Measurements from ENCODE around the gene CCDC183. TPM values are rescaled to one million over a fixed set of nuclear protein-coding genes. Genes with fewer than 3 reads are reported as not detected.

The CCDC183 gene
- total and polyA plus RNA-seq, 2 donors from 2014 or later = 0.88 to 3.1 TPM

DNA sequence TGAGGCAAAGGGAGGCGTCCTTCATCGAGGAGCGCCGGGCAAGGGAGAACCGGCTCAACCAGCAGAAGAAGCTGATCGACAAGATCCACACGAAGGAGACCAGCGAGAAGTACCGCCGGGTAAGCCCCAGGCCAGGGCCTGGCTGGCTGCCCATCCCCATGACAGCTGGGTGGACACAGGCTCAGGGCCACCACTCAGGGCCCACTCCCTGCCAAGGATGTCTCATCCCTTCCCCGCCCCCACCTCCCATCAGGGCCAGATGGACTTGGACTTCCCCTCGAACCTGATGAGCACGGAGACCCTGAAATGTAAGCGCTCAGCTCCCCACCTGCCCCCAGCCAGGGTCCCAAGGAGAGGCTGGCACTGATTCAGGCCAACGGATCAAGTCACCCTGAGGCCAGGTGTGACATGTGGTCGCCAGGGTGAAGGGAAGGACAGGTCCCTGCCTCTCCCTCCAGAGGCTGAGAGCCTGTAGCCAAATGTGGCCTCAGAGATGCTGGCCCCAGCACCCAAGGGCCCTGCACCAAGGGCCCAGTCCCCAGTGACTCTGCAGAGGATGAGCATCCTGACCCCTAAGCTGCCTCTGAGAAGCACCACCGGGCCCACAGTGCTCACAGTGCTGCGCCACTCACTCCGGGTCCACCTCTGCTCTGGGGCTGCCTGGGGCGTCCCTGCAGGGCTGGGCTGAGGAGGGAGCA is 8.5 kb downstream of the CCDC183 start:
- FAIRE-seq (no peak), DNase-seq (peak in 2 of 5 donors; percentile 48 to 76)
- Histone ChIP-seq H3K4me3 (ENCODE audit: low read length in 3 of 3) (no peak overlapping the region), H3K27me3 (ENCODE audit: control insufficient read depth, insufficient read depth, low read length) (no peaks in the 10 kb centered on the region), H3K9ac (ENCODE audit: low read length in 3 of 3) (no peak overlapping the region), H3K4me1 (ENCODE audit: control insufficient read depth in 2 of 3, insufficient read depth in 2 of 3, low read depth in 1 of 3, low read length in 3 of 3) (peaks cover 0 to 20% (median 6%) of the 10 kb centered on the region in 3 donors), H3K27ac (ENCODE audit: low read depth in 2 of 2, low read length in 2 of 2) (no peak overlapping the region), H3K9me3 (ENCODE audit: control insufficient read depth in 2 of 3, insufficient read depth in 1 of 3, low read length in 3 of 3) (no peaks in the 10 kb centered on the region), H3K36me3 (ENCODE audit: control insufficient read depth in 2 of 3, insufficient read depth in 3 of 3, low read length in 3 of 3) (peaks cover 0 to 5% (median 0%) of the 10 kb centered on the region in 3 donors)
- intact Hi-C loops (cut with DNase I) = no loop called here
- TF ChIP-seq, protein P1, sequence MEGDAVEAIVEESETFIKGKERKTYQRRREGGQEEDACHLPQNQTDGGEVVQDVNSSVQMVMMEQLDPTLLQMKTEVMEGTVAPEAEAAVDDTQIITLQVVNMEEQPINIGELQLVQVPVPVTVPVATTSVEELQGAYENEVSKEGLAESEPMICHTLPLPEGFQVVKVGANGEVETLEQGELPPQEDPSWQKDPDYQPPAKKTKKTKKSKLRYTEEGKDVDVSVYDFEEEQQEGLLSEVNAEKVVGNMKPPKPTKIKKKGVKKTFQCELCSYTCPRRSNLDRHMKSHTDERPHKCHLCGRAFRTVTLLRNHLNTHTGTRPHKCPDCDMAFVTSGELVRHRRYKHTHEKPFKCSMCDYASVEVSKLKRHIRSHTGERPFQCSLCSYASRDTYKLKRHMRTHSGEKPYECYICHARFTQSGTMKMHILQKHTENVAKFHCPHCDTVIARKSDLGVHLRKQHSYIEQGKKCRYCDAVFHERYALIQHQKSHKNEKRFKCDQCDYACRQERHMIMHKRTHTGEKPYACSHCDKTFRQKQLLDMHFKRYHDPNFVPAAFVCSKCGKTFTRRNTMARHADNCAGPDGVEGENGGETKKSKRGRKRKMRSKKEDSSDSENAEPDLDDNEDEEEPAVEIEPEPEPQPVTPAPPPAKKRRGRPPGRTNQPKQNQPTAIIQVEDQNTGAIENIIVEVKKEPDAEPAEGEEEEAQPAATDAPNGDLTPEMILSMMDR (IDR thresholded peaks at IDR 0.05; ENCODE audit: borderline replicate concordance, extremely low read depth, insufficient read depth) = no peak

DNA sequence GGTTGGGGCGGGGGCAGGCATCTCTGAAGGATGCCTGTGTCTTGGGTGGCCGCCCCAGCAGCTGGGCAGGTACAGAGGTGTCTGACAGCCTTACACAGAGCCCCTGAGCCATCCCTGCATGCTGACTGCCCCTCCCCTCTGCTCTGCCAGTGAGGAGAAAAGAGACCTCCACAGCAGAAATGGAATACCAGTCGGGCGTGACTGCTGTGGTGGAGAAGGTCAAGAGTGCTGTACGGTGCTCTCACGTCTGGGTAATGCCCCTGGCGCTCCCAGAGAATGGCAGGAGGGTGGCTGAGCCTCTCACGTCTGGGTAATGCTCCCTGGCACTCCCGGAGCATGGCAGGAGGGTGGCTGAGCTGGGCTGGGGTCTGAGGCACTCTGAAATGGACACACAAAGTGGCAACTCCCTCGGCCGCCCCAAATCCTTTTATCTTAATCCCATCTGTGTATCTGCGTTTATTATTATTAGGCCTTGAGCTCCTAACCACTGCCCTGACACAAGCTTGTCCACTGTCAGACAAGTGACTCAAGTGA is 9.1 kb downstream of the CCDC183 start:
- peaks cover 0 to 21% (median 6%) of the 10 kb centered on the region in 3 donors for H3K4me1 ChIP-seq (ENCODE audit: control insufficient read depth in 2 of 3, insufficient read depth in 2 of 3, low read depth in 1 of 3, low read length in 3 of 3)
- H3K9ac ChIP-seq (ENCODE audit: low read length in 3 of 3) = no peak overlapping the region
- peak in 3 of 5 donors; percentile 38 to 60 (median 46) for DNase-seq
- peaks cover 0 to 5% (median 0%) of the 10 kb centered on the region in 3 donors for H3K36me3 ChIP-seq (ENCODE audit: control insufficient read depth in 2 of 3, insufficient read depth in 3 of 3, low read length in 3 of 3)
- TF ChIP-seq, protein P1 (IDR thresholded peaks at IDR 0.05; ENCODE audit: borderline replicate concordance, extremely low read depth, insufficient read depth) = no peak
- intact Hi-C loops (cut with DNase I) = no loop called here
- no peaks in the 10 kb centered on the region for H3K9me3 ChIP-seq (ENCODE audit: control insufficient read depth in 2 of 3, insufficient read depth in 1 of 3, low read length in 3 of 3)
- no peaks in the 10 kb centered on the region for H3K27me3 ChIP-seq (ENCODE audit: control insufficient read depth, insufficient read depth, low read length)
- no peak for FAIRE-seq
- H3K4me3 ChIP-seq (ENCODE audit: low read length in 3 of 3) = no peak overlapping the region
- no peak overlapping the region for H3K27ac ChIP-seq (ENCODE audit: low read depth in 2 of 2, low read length in 2 of 2)

DNA sequence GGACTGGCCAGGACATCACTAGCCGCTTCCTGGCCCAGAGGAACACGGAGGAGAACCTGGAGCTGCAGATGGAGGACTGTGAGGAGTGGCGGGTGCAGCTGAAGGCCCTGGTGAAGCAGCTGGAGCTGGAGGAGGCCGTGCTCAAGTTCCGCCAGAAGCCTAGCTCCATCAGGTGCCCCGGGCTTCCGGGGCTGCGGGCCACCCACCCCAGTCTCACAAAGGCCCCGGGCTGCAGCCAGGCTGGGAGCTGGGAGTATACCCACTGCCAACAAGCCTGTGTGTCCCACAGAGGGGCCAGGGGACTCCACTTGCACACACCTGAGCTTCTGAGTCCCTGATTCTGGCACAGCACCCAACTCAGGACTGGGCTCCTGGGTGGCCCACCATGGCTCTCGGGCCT is 9.9 kb downstream of the CCDC183 start:
- Histone ChIP-seq H3K4me3 (ENCODE audit: low read length in 3 of 3) (no peak overlapping the region), H3K36me3 (ENCODE audit: control insufficient read depth in 2 of 3, insufficient read depth in 3 of 3, low read length in 3 of 3) (peaks cover 0 to 8% (median 0%) of the 10 kb centered on the region in 3 donors), H3K4me1 (ENCODE audit: control insufficient read depth in 2 of 3, insufficient read depth in 2 of 3, low read depth in 1 of 3, low read length in 3 of 3) (peaks cover 0 to 14% (median 6%) of the 10 kb centered on the region in 3 donors), H3K27ac (ENCODE audit: low read depth in 2 of 2, low read length in 2 of 2) (no peak overlapping the region), H3K9me3 (ENCODE audit: control insufficient read depth in 2 of 3, insufficient read depth in 1 of 3, low read length in 3 of 3) (no peaks in the 10 kb centered on the region), H3K27me3 (ENCODE audit: control insufficient read depth, insufficient read depth, low read length) (no peaks in the 10 kb centered on the region), H3K9ac (ENCODE audit: low read length in 3 of 3) (no peak overlapping the region)
- TF ChIP-seq, protein P1 (IDR thresholded peaks at IDR 0.05; ENCODE audit: borderline replicate concordance, extremely low read depth, insufficient read depth) = no peak
- FAIRE-seq = no peak
- intact Hi-C loops (cut with DNase I) = no loop called here
- peak in 1 of 5 donors; percentile 69 for DNase-seq

All from kidney (tissue), 14 donors.